ENCODE measurements around the gene HSD17B11. TPM values are rescaled to one million over a fixed set of nuclear protein-coding genes. Genes with fewer than 3 reads are reported as not detected.

Gene HSD17B11
- total RNA-seq, result 26.2 and 28.4 TPM in 2 replicates

- Mint-ChIP-seq H3K4me1 (peaks cover 48% of the 10 kb centered on the region), H3K27ac (peak within 1 kb of the TSS; percentile 96), H3K9me3 (no peaks in the 10 kb centered on the region), H3K4me3 (peak within 1 kb of the TSS; percentile 97), H3K27me3 (no peaks in the 10 kb centered on the region), H3K36me3 (ENCODE audit: low read depth) (peaks cover 10% of the 10 kb centered on the region)
- intact Hi-C loops (cut with micrococcal nuclease), result loop anchor here (1.0 to 10.0 kb wide), 7 partner anchors 16 to 1204 kb away; partner anchors contain the start of genes AFF1, HERC3, HERC5 and KLHL8
- DNase-seq (peak; percentile 70), ATAC-seq (ENCODE audit: low read depth) (peak; percentile 99)
- TF ChIP-seq CTCF (IDR thresholded peaks at IDR 0.05), result no peak
- CTCF ChIA-PET, result interaction anchor here (0.7 to 1.4 kb wide), 3 partner anchors 15 to 240 kb away, joined by 3 to 11 read pairs (median 7); no protein-coding TSS in a partner anchor
- POLR2A ChIA-PET, result interaction anchor here (0.6 to 8.4 kb wide), 20 partner anchors 9 to 1869 kb away, joined by 3 to 133 read pairs (median 4); partner anchors contain the start of genes AFF1, NUDT9 and PPM1K
These were observed at the start of gene HSD17B11 for GRCh38 chr4:87390891-87391575. Gene HSD17B11, minus strand, starts transcription at chr4:87391188. Its CDS starts 118 bp downstream, at chr4:87391070.

DNA sequence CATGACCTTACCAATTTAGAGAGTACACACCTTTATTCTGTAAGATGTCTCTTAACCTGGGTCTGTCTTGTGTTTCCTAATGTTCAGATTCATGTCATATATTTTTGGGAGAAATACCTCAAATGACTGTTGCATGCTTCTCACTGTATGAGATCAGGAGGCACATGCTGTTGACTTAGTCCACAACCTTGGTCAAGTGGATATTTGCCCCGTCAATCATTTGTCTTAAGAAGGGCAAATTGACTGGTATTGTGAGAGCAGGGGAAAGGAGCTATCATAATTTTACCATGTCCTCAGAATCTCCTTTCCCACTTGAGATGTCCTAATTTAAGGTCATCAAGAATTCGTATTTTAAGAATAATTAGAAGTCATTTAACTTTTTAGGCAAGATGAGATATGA, 42.4 kb upstream of the HSD17B11 start:
- POLR2A ChIA-PET, result interaction anchor here (1.0 kb wide), 1 partner anchor 11 kb away, joined by 3 read pairs; the partner anchor contains the start of gene NUDT9
- Mint-ChIP-seq H3K36me3 (ENCODE audit: low read depth) (peaks cover 28% of the 10 kb centered on the region), H3K27ac (no peak overlapping the region), H3K4me1 (peaks cover 18% of the 10 kb centered on the region), H3K9me3 (no peaks in the 10 kb centered on the region), H3K4me3 (no peak overlapping the region), H3K27me3 (no peaks in the 10 kb centered on the region)
- no peak for DNase-seq
- no peak for ATAC-seq (ENCODE audit: low read depth)
- intact Hi-C loops (cut with micrococcal nuclease), result no loop called here
- TF ChIP-seq CTCF (IDR thresholded peaks at IDR 0.05), result no peak
- CTCF ChIA-PET, result no interaction called here

DNA sequence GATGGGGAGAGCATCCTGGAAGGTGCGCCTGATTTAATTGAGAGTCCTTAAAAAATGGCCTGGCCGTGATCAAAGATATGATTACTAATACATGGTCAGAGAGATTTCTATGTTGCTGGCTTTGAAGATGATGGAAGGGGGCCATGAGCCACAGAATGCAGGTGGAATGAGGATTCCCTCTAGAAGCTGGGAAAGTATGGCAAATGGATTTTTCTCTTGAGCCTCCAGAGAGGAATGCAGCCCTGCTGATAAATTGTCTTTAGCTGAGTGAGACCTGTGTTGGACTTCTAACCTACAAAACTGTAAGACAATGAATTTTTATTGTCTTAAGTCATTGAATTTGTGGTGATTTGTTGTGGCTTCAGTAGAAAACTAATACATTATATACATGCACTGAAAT, 39.0 kb upstream of the HSD17B11 start:
- no peak for ATAC-seq (ENCODE audit: low read depth)

GRCh38 chr4:87428979-87429378, 38.0 kb upstream of the HSD17B11 start:
- H3K27me3 Mint-ChIP-seq, result no peaks in the 10 kb centered on the region

More for the DNA sequence above, 39.0 kb upstream of the HSD17B11 start:
- Mint-ChIP-seq H3K27ac (no peak overlapping the region), H3K4me3 (no peak overlapping the region), H3K9me3 (no peaks in the 10 kb centered on the region), H3K36me3 (ENCODE audit: low read depth) (peaks cover 6% of the 10 kb centered on the region), H3K4me1 (peaks cover 30% of the 10 kb centered on the region), H3K27me3 (no peaks in the 10 kb centered on the region)
- no peak for DNase-seq
- ChIA-PET CTCF (no interaction called here), POLR2A (no interaction called here)
- TF ChIP-seq CTCF (IDR thresholded peaks at IDR 0.05), result no peak
- intact Hi-C loops (cut with micrococcal nuclease), result no loop called here

More at GRCh38 chr4:87428979-87429378, 38.0 kb upstream of the HSD17B11 start:
- CTCF ChIA-PET, result interaction anchor here (0.5 kb wide), 1 partner anchor 58 kb away, joined by 5 read pairs; no protein-coding TSS in a partner anchor
- Mint-ChIP-seq H3K36me3 (ENCODE audit: low read depth) (peaks cover 4% of the 10 kb centered on the region), H3K9me3 (no peaks in the 10 kb centered on the region), H3K4me1 (peaks cover 38% of the 10 kb centered on the region), H3K4me3 (no peak overlapping the region), H3K27ac (no peak overlapping the region)
- POLR2A ChIA-PET, result no interaction called here
- DNase-seq (no peak), ATAC-seq (ENCODE audit: low read depth) (no peak)
- no peak for TF ChIP-seq CTCF (IDR thresholded peaks at IDR 0.05)
- intact Hi-C loops (cut with micrococcal nuclease), result loop anchor here (10.0 kb wide), 2 partner anchors 54 to 1886 kb away; no protein-coding TSS in a partner anchor
